ENCODE data around the gene SCFD2. TPM values are rescaled to one million over a fixed set of nuclear protein-coding genes. Genes with fewer than 3 reads are reported as not detected.

SCFD2 gene
- total and polyA plus RNA-seq, 2 donors (not counting 3 experiments of a cell fraction or from before 2014, with no cell fraction given): 12.3 to 22.8 TPM

DNA sequence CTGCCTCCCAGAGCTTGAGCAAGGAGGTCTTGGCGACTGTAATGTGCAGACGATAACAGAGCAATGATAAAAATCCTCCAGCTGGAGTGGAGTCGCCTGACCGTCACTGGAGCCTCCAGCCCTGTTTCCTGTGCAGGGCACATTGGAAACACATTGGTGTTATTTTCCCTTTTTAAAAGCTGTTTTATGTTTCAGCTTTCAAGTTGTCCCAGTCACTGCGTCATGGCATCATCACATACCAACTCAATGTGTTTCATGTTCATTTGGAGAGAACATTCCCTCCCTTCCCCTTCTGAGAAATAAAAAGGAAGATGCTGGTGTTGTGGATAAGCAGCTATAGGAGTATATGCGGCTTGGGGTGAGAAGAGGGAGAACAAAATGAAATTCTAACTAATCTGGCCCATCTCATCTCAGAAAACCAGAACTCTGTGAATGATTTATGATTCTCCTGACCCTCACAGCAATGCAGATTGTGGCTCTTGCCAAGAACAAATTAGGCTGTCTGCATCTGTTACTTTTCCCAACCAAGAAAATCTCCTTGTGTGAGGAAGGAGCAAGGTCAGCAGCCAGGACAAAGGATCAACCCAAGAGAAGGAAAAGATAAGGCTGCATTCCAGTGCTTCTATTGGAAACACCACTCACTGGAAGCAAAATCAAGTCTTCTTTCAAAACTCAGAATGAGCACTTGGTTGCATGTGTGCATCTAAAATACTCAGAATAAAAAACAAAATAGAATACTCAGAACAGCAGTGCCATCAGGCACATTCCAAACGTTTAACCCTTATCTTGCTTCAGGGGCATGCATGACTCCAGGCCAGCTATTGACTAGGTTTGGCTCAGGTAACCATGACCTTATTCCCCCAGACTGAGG lies 369.4 kb downstream of the SCFD2 start:
- DNase-seq (ENCODE audit: low read depth, low spot score): peak; percentile 89
- intact Hi-C loops (cut with micrococcal nuclease) (no loop called here), dilution Hi-C loops (cut with MboI; ENCODE audit: extremely low pct_ligation_motif_present, low sequenced_read_pairs) (no loop called here)
- Histone ChIP-seq H3K4me1 (ENCODE audit: control insufficient read depth, extremely low read depth, insufficient read depth, low read length) (peaks cover 11% of the 10 kb centered on the region), H3K9ac (replicated peaks; ENCODE audit: extremely low read depth, insufficient read depth, low read length) (no peak overlapping the region), H3K79me2 (ENCODE audit: control insufficient read depth, insufficient read depth, low read length) (no peaks in the 10 kb centered on the region), H4K20me1 (replicated peaks; ENCODE audit: control insufficient read depth, extremely low read depth, insufficient read depth, low read length) (no peaks in the 10 kb centered on the region), H3K4me3 (replicated peaks in 1 of 3; ENCODE audit: insufficient read depth in 1 of 3, low read depth in 1 of 3, low read length in 3 of 3) (no peak overlapping the region), H3K9me1 (replicated peaks; ENCODE audit: control insufficient read depth, extremely low read depth, insufficient read depth, low read length) (no peaks in the 10 kb centered on the region), H3K36me3 (ENCODE audit: control insufficient read depth in 2 of 2, extremely low read depth in 1 of 2, insufficient read depth in 2 of 2, low read length in 2 of 2) (no peaks in the 10 kb centered on the region), H3K27me3 (ENCODE audit: control insufficient read depth in 2 of 2, insufficient read depth in 2 of 2, low read length in 2 of 2) (no peaks in the 10 kb centered on the region), H2AFZ (ENCODE audit: low read depth, low read length) (no peak overlapping the region), H3K27ac (ENCODE audit: insufficient read depth, low read depth, low read length) (no peak overlapping the region), H3K9me3 (replicated peaks; ENCODE audit: control insufficient read depth, insufficient read depth, low read length) (no peaks in the 10 kb centered on the region), H3K4me2 (ENCODE audit: insufficient read depth, low read length) (no peak overlapping the region)
- TF ChIP-seq FOS (IDR thresholded peaks at IDR 0.05; ENCODE audit: borderline replicate concordance, insufficient read depth, low read length) (no peak), MYC (IDR thresholded peaks at IDR 0.05; ENCODE audit: low read depth, low read length) (no peak), POLR2A (IDR thresholded peaks at IDR 0.05; ENCODE audit: low read depth, low read length) (no peak), EZH2 (IDR thresholded peaks at IDR 0.05; ENCODE audit: borderline replicate concordance, low read depth, low read length, severe bottlenecking) (no peak), JUN (IDR thresholded peaks at IDR 0.05; ENCODE audit: borderline replicate concordance, insufficient read depth, insufficient read length, low read depth) (no peak), GATA2 (IDR thresholded peaks at IDR 0.05; ENCODE audit: insufficient read depth, insufficient read length, low read depth, low read length) (no peak), POLR2AphosphoS5 (IDR thresholded peaks at IDR 0.05; ENCODE audit: insufficient read depth, low read depth, low read length) (no peak)
- TF ChIP-seq, protein P1, sequence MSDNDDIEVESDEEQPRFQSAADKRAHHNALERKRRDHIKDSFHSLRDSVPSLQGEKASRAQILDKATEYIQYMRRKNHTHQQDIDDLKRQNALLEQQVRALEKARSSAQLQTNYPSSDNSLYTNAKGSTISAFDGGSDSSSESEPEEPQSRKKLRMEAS (IDR thresholded peaks at IDR 0.05; ENCODE audit: insufficient read depth, insufficient read length): no peak
- TF ChIP-seq, protein P2, sequence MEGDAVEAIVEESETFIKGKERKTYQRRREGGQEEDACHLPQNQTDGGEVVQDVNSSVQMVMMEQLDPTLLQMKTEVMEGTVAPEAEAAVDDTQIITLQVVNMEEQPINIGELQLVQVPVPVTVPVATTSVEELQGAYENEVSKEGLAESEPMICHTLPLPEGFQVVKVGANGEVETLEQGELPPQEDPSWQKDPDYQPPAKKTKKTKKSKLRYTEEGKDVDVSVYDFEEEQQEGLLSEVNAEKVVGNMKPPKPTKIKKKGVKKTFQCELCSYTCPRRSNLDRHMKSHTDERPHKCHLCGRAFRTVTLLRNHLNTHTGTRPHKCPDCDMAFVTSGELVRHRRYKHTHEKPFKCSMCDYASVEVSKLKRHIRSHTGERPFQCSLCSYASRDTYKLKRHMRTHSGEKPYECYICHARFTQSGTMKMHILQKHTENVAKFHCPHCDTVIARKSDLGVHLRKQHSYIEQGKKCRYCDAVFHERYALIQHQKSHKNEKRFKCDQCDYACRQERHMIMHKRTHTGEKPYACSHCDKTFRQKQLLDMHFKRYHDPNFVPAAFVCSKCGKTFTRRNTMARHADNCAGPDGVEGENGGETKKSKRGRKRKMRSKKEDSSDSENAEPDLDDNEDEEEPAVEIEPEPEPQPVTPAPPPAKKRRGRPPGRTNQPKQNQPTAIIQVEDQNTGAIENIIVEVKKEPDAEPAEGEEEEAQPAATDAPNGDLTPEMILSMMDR (IDR thresholded peaks at IDR 0.05; ENCODE audit: extremely low read depth in 1 of 2, insufficient read depth in 1 of 2, low read depth in 1 of 2, low read length in 2 of 2): no peak
- ChIA-PET POLR2A (interaction anchor here (0.5 kb wide), 1 partner anchor 290 kb away, joined by 3 read pairs; no protein-coding TSS in a partner anchor), CTCF (interaction anchor here (0.9 to 3.3 kb wide), 4 partner anchors 18 to 1237 kb away, joined by 3 to 26 read pairs (median 4); no protein-coding TSS in a partner anchor)
- FAIRE-seq: peak; percentile 46
- BruUV-seq (replicated peaks): no TSS peak
